H9 (cell line): ENCODE data around the gene UTP25. TPM values are rescaled to one million over a fixed set of nuclear protein-coding genes. Genes with fewer than 3 reads are reported as not detected.

ENCODE experiments used
- DNase-seq: peaks from one replicate; pipeline ENCODE4 v3.0.0-alpha.2; 2017
- H2AFZ ChIP-seq: one replicate; pipeline ENCODE4 v1.6.1; 2013; ENCODE audit warnings: mild to moderate bottlenecking, low read length, control low read depth, moderate library complexity
- H2AK5ac ChIP-seq: 2 replicates; pipeline ENCODE4 v1.6.1; 2013; ENCODE audit warnings: low read length, control low read depth, mixed read lengths; ENCODE audit not compliant: insufficient read length
- H2BK120ac ChIP-seq: one replicate; pipeline ENCODE4 v1.6.1; 2013; ENCODE audit warnings: low read depth, mild to moderate bottlenecking, low read length, control low read depth, inconsistent platforms; ENCODE audit not compliant: poor library complexity, severe bottlenecking
- H2BK12ac ChIP-seq: 2 replicates; pipeline ENCODE4 v1.6.1; 2013; ENCODE audit warnings: low read length, control low read depth, mixed read lengths, low read depth; ENCODE audit not compliant: insufficient read length
- H2BK15ac ChIP-seq: 2 replicates; pipeline ENCODE4 v1.6.1; 2013; ENCODE audit warnings: low read depth, low read length, control low read depth
- H2BK20ac ChIP-seq: one replicate; pipeline ENCODE4 v1.6.1; 2013; ENCODE audit warnings: low read depth, mild to moderate bottlenecking, low read length, control low read depth, inconsistent platforms; ENCODE audit not compliant: poor library complexity, severe bottlenecking
- H2BK5ac ChIP-seq: 2 replicates; pipeline ENCODE4 v1.6.1; 2013; ENCODE audit warnings: low read length, control low read depth, mixed read lengths; ENCODE audit not compliant: insufficient read length
- H3K14ac ChIP-seq: 2 replicates; pipeline ENCODE4 v1.6.1; 2013; ENCODE audit warnings: low read length, control low read depth; ENCODE audit not compliant: insufficient read depth
- H3K18ac ChIP-seq: 2 replicates; pipeline ENCODE4 v1.6.1; 2013; ENCODE audit warnings: low read depth, mild to moderate bottlenecking, mixed read lengths, low read length, control low read depth; ENCODE audit not compliant: insufficient read length
- H3K23ac ChIP-seq: 2 replicates; pipeline ENCODE4 v1.6.1; 2013; ENCODE audit warnings: low read length, control low read depth, mixed read lengths, low read depth; ENCODE audit not compliant: insufficient read length
- H3K23me2 ChIP-seq: 2 replicates; pipeline ENCODE4 v1.6.1; 2013; ENCODE audit warnings: low read depth, mild to moderate bottlenecking, mixed read lengths, low read length, control low read depth; ENCODE audit not compliant: insufficient read length, poor library complexity, severe bottlenecking
- H3K27ac ChIP-seq: 2 replicates; pipeline ENCODE4 v1.5.1; 2013; ENCODE audit warnings: low read length, control low read depth, mixed read lengths, low read depth; ENCODE audit not compliant: insufficient read length
- H3K27me3 ChIP-seq: 2 replicates; pipeline ENCODE4 v1.6.1; 2013; ENCODE audit warnings: low read length, control low read depth, inconsistent platforms; ENCODE audit not compliant: insufficient read depth
- H3K4ac ChIP-seq: 2 replicates; pipeline ENCODE4 v1.6.1; 2013; ENCODE audit warnings: low read depth, mild to moderate bottlenecking, control low read depth, inconsistent platforms, low read length, moderate library complexity
- H3K4me1 ChIP-seq: 2 replicates; pipeline ENCODE4 v1.6.1; 2013; ENCODE audit warnings: low read length, control low read depth, inconsistent platforms; ENCODE audit not compliant: insufficient read depth
- H3K4me2 ChIP-seq: 2 replicates; pipeline ENCODE4 v1.6.1; 2013; ENCODE audit warnings: low read length, control low read depth, mixed read lengths; ENCODE audit not compliant: insufficient read length, insufficient read depth
- H3K56ac ChIP-seq: 2 replicates; pipeline ENCODE4 v1.6.1; 2013; ENCODE audit warnings: low read depth, mild to moderate bottlenecking, mixed read lengths, low read length, control low read depth; ENCODE audit not compliant: insufficient read length
- H3K79me1 ChIP-seq: 2 replicates; pipeline ENCODE4 v1.6.1; 2013; ENCODE audit warnings: low read depth, mild to moderate bottlenecking, moderate library complexity, low read length, control low read depth, inconsistent platforms; ENCODE audit not compliant: insufficient read depth, poor library complexity, severe bottlenecking
- H3K79me2 ChIP-seq: 2 replicates; pipeline ENCODE4 v1.6.1; 2013; ENCODE audit warnings: low read length, control low read depth, inconsistent platforms; ENCODE audit not compliant: insufficient read depth
- H3K9ac ChIP-seq: 2 replicates; pipeline ENCODE4 v1.6.1; 2013; ENCODE audit warnings: low read length, control low read depth, mixed read lengths; ENCODE audit not compliant: insufficient read length; ENCODE audit errors: extremely low read depth
- H3K9me3 ChIP-seq: one replicate; pipeline ENCODE4 v1.6.1; 2013; ENCODE audit warnings: low read depth, low read length, inconsistent platforms; ENCODE audit not compliant: control insufficient read depth
- H3T11ph ChIP-seq: one replicate; pipeline ENCODE4 v1.6.1; 2013; ENCODE audit warnings: mild to moderate bottlenecking, low read length, control low read depth, inconsistent platforms
- H4K20me1 ChIP-seq: one replicate; pipeline ENCODE4 v1.6.1; 2013; ENCODE audit not compliant: control insufficient read depth, insufficient read length, insufficient read depth
- H4K5ac ChIP-seq: 2 replicates; pipeline ENCODE4 v1.6.1; 2013; ENCODE audit warnings: low read depth, mild to moderate bottlenecking, mixed read lengths, low read length, control low read depth; ENCODE audit not compliant: insufficient read length
- H4K8ac ChIP-seq: replicated peaks from 2 replicates; pipeline ENCODE4 v1.6.1; 2013; ENCODE audit warnings: low read length, control low read depth, mixed read lengths, low read depth; ENCODE audit not compliant: insufficient read length
- H4K91ac ChIP-seq: 2 replicates; pipeline ENCODE4 v1.6.1; 2013; ENCODE audit warnings: low read depth, mild to moderate bottlenecking, moderate library complexity, mixed read lengths, low read length, control low read depth; ENCODE audit not compliant: insufficient read length
- H3K27ac Mint-ChIP-seq, 3 experiments: 2 replicates in 2 of 3; 3 replicates in 1 of 3; pipeline ENCODE4 v1.8.0; 2020 to 2021; ENCODE audit warnings: mixed read lengths in 3 of 3, mild to moderate bottlenecking in 1 of 3, moderate library complexity in 1 of 3
- H3K27me3 Mint-ChIP-seq: 2 replicates; pipeline ENCODE4 v1.8.0; 2021; ENCODE audit warnings: low read depth, mild to moderate bottlenecking, moderate library complexity, mixed read lengths
- H3K36me3 Mint-ChIP-seq, 3 experiments: 2 replicates in 2 of 3; 3 replicates in 1 of 3; pipeline ENCODE4 v1.8.0; 2020 to 2021; ENCODE audit warnings: low read depth in 3 of 3, mixed read lengths in 3 of 3; ENCODE audit not compliant: insufficient read depth in 1 of 3
- H3K4me1 Mint-ChIP-seq, 2 experiments: 2 replicates each; pipeline ENCODE4 v1.8.0; 2020; ENCODE audit warnings: mixed read lengths in 2 of 2
- H3K4me3 Mint-ChIP-seq, 2 experiments: 2 replicates in 1 of 2; 3 replicates in 1 of 2; pipeline ENCODE4 v1.8.0; 2020 to 2021; ENCODE audit warnings: mild to moderate bottlenecking in 2 of 2, mixed read lengths in 2 of 2, moderate library complexity in 1 of 2
- H3K9me3 Mint-ChIP-seq, 2 experiments: 2 replicates in 1 of 2; 3 replicates in 1 of 2; pipeline ENCODE4 v1.8.0; 2020; ENCODE audit warnings: mild to moderate bottlenecking in 2 of 2, mixed read lengths in 2 of 2, moderate library complexity in 1 of 2
- CTCF ChIP-seq: fragments of 200-600 bp; sonication (generic); conservative IDR thresholded peaks from 3 replicates; pipeline ENCODE4 v1.8.0; 2021; ENCODE audit warnings: antibody characterized with exemption, mild to moderate bottlenecking
- total RNA-seq: library from RNA; stranded (reverse); gene quantifications from 2 replicates; pipeline ENCODE4 v1.2.1, GENCODE V29; 2021

The UTP25 gene
- total RNA-seq, 1 experiment from 2014 or later, result 12.9 TPM

- DNase-seq, result no peak
- H3K4me2 ChIP-seq, result no peak overlapping the region
- no peak overlapping the region for H2BK20ac ChIP-seq
- peaks cover 8% of the 10 kb centered on the region for H3K23me2 ChIP-seq
- no peak overlapping the region; the same call in 1 of the 2 replicates for H2BK15ac ChIP-seq
- no peak overlapping the region for H2BK120ac ChIP-seq
- H3K56ac ChIP-seq, result no peak overlapping the region
- no peaks in the 10 kb centered on the region for H3K27me3 ChIP-seq
- no peaks in the 10 kb centered on the region for H3K9me3 ChIP-seq
- H3K18ac ChIP-seq, result no peak overlapping the region
- H4K5ac ChIP-seq, result no peak overlapping the region
- no peak overlapping the region for H2BK12ac ChIP-seq
- no peak overlapping the region for H3K23ac ChIP-seq
- H4K91ac ChIP-seq, result no peak overlapping the region
- H3K4ac ChIP-seq, result no peak overlapping the region
- H2AK5ac ChIP-seq, result no peak overlapping the region
- H2BK5ac ChIP-seq, result no peak overlapping the region
- H3K14ac ChIP-seq, result no peak overlapping the region
- no peaks in the 10 kb centered on the region for H4K20me1 ChIP-seq
- Mint-ChIP-seq H3K27ac (no peak overlapping the region), H3K4me3 (no peak overlapping the region), H3K4me1 (peaks cover 15 to 16% of the 10 kb centered on the region in 2 experiments), H3K36me3 (no peaks in the 10 kb centered on the region), H3K9me3 (no peaks in the 10 kb centered on the region), H3K27me3 (peaks cover 3% of the 10 kb centered on the region)
- H3K9ac ChIP-seq, result no peak overlapping the region
- H4K8ac ChIP-seq, result no peak overlapping the region
- no peaks in the 10 kb centered on the region for H3K4me1 ChIP-seq
- no peak overlapping the region for H3K27ac ChIP-seq
- H3T11ph ChIP-seq, result no peak overlapping the region
- no peaks in the 10 kb centered on the region for H3K79me1 ChIP-seq
- no peak for TF ChIP-seq CTCF
- no peaks in the 10 kb centered on the region for H3K79me2 ChIP-seq
- no peak overlapping the region for H2AFZ ChIP-seq
Measured at GRCh38 chr1:209808059-209808581, 19.7 kb upstream of the UTP25 start.
